Measurements from ENCODE around the gene TOR3A.
"Not testable (repeated sequence)": the region's sequence is repeated elsewhere in the genome, so short reads cannot be mapped to it uniquely, and the experiment has no call there.

Gene TOR3A

GRCh38 chr1:179081687-179082332 lies at the start of gene TOR3A:
Gene TOR3A, plus strand, starts transcription at chr1:179082070. Its CDS starts 59 bp downstream, at chr1:179082129.
- no peak for FAIRE-seq
- DNase-seq (ENCODE audit: low spot score), result peak; percentile 91

- no peak for DNase-seq (ENCODE audit: low spot score)
Observed at GRCh38 chr1:179034720-179035119, 47.1 kb upstream of the TOR3A start.

GRCh38 chr1:179036844-179037465 lies 44.9 kb upstream of the TOR3A start:
- peak; percentile 41 for DNase-seq (ENCODE audit: low spot score)
- no peak for FAIRE-seq

More at GRCh38 chr1:179034720-179035119, 47.1 kb upstream of the TOR3A start:
- no peak for FAIRE-seq

DNA sequence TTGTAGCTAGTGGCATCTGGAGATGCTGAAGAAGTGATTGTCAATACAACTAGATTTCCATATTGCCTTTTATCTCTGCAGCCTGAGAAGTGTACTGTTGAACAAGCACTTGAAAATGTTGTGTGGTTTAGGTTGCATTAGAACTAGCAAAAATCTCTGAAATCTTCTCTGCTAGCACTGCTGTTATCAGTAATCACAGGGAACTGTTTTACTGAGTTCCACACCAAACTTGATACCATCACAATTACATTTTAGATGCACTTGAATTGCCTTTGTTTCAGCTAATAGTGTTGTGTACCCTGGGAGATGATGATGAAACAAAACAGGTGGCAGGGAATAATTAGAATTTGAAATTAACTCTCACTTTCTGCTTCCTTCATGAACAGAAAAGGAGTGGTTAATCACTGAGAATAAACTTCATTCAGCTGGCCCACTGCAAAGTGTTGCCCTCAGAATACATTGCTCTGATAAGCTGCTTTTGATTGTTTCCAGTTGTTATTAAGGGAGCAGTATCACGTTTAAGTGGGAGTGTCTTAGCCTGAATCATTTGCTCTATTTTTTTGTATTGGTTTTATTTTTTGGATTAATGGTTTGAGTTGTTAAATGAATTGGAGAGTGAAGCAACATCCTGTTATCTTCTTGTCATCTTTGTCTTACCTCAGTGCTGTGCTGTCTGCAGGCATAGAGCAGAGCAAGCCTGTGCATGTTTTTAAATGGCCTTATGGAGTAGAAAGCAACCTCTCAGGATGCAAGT lies 43.2 kb upstream of the TOR3A start:
- no peak for DNase-seq (ENCODE audit: low spot score)
- no peak for FAIRE-seq

- DNase-seq (ENCODE audit: low spot score); FAIRE-seq: not testable (repeated sequence)
Observed at GRCh38 chr1:179039502-179040174, 42.2 kb upstream of the TOR3A start.

DNA sequence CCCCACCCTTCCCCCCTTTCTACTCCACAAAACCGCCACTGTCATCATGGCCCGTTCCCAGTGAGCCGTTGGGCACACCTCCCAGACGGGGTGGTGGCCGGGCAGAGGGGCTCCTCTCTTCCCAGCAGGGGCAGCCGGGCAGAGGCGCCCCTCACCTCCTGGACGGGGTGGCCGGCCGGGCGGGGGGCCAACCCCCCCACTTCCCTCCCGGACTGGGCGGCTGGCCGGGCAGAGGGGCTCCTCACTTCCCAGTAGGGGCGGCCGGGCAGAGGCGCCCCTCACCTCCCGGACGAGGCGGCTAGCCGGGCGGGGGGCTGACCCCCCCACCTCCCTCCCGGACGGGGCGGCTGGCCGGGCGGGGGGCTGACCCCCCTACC lies 41.7 kb upstream of the TOR3A start:
- FAIRE-seq; DNase-seq (ENCODE audit: low spot score): not testable (repeated sequence)

DNA sequence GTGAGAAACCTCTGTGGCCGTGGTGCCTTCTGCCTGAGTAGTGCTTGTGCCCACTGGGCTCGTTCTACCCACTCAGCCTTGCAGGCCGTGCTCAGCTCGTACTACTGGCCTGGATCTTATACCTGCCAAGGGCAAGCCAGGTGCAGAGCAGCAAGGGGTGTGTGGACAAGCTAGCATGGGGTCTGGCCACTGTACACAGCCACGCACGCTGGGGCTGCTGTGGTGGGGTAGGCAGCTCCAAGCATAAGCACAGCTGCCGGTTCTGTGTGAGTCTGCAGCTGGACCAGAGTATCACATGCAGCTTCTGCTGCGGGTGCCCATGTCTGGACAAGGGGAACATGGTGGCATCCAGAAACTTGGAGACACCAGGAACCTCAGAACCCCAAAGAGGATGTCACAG lies 39.8 kb upstream of the TOR3A start:
- no peak for DNase-seq (ENCODE audit: low spot score)
- FAIRE-seq, result no peak

DNA sequence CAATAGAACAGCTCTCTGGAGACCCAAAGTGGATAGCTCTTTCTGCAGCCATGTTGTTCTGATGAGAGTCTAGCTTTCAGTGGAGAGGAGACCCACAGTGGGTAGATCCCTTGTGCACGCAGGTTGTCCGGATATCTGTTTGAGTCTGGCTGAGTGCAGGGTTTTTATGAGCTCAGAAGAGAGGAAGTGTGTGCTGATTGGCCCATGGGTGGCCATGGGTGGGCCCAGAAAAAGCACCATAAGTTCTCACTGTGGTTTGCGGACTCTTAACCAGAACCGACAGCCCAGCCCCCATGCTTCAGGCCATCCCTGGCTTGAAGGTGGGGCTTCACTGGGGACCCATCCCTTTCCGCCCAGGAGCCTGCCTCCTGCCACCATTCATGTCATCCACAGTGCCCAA lies 39.2 kb upstream of the TOR3A start:
- FAIRE-seq (no peak), DNase-seq (ENCODE audit: low spot score) (no peak)

DNA sequence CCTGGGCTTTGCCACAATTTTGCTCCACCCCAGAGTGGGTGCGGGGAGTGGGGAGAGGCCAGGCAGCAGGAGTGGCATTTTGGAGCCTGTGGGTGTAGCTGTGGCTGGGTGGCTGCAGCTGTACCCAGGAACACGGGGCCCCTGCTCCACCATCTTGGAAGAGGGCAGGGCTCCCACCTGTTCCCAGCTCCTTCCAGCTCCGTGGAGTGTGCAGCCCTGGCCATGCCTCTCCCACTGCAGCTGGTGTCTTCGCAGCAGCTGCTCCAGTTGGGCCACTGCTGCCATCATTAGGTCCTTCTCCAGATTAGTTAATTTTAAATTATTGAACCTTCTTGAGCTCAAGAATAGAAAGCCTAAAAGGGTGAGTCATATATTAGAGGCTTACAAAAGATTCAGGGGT lies 38.6 kb upstream of the TOR3A start:
- no peak for FAIRE-seq
- DNase-seq (ENCODE audit: low spot score), result no peak

DNA sequence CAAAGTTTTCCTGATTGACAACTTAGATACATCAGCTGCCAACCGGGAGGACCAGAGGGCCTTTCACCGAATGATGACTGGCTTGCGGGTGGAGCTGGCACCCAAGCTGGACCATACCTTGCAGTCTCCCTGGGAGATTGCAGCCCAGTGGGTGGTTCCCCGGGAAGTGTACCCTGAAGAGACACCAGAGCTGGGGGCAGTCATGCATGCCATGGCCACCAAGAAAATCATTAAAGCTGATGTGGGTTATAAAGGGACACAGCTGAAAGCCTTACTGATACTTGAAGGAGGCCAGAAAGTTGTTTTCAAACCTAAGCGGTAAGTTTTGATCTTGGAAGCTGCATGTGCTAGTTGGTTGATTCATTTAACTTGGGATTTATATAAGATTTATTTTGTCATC lies 38.0 kb upstream of the TOR3A start:
- no peak for FAIRE-seq
- no peak for DNase-seq (ENCODE audit: low spot score)

DNA sequence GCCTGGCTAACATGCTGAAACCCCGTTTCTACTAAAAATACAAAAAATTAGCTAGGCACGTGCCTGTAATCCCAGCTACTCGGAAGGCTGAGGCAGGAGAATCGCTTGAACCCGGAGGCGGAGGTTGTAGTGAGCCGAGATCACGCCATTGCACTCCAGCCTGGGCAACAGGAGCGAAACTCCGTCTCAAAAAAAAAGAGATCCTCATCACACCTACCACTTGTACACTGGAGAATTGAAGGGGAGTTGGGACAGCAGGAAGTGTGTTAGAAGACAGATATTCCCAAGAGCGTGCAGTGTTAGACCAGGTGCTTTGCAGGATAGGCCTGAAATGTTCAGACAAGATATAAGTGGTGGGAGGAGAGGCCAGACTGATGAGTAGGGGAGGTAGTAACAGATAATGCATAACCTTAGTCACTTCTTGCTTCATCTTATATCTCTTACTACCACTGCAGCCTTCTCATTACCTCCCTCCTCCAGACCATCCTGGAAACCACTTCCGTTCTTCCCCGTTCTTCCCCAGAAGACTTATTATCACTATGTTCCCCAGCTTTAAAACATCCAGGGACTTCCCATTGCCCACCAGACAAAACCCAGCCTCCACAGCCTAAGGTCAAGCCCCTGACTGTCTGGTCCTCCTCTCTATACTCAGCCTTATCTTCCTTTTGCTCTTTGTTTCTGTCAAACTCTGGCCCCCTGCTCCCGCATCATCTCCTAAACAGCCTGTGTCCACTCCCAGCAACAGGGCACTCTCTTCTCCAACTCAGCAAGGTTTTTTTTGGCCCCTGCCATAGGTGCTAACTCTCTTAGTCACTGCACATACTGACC lies 34.8 kb upstream of the TOR3A start:
- DNase-seq (ENCODE audit: low spot score), result no peak
- FAIRE-seq, result no peak

DNA sequence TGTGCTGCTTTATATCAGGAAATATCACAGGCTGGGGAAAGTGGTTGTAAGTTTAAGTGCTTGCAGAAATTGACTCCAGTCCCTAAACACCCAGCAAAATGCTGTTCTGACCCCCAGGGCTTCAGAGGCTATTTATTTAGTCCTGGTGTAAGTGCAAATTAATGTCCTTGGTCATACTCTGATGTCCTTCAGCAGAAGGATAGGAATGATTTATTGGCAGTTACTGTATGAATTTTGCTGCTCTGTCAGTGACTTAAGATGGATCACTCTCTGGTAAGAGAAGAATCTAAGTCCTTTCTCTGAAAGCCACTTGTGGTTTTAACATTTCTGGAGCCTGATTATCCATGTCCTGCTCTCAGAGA lies 34.3 kb upstream of the TOR3A start:
- DNase-seq (ENCODE audit: low spot score) (no peak), FAIRE-seq (no peak)

GRCh38 chr1:179048339-179049124 lies 33.3 kb upstream of the TOR3A start:
- FAIRE-seq, result no peak
- no peak for DNase-seq (ENCODE audit: low spot score)

DNA sequence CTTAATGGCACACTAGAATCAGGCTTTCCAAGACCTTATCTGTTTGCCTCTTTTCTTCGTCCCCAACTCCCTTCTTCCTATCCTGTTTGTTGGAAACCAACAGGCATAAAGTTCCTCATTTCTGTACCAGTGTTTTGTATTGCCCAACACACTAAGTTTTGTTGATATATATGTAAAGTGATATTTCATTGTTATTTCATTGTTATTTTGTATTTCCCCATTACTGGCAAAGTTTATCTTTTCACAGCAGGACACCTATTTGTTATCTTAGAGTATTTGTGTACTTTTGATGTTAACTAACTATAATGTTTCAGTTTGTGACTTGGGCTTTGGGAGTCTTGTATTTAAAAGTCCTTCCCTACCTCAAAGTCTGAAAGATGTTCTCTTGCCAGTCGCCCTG lies 29.1 kb upstream of the TOR3A start:
- no peak for DNase-seq (ENCODE audit: low spot score)
- FAIRE-seq, result no peak

GRCh38 chr1:179053486-179053885 lies 28.4 kb upstream of the TOR3A start:
- DNase-seq (ENCODE audit: low spot score), result no peak
- no peak for FAIRE-seq

- DNase-seq (ENCODE audit: low spot score) (no peak), FAIRE-seq (no peak)
Observed at GRCh38 chr1:179055937-179056336, 25.9 kb upstream of the TOR3A start.

DNA sequence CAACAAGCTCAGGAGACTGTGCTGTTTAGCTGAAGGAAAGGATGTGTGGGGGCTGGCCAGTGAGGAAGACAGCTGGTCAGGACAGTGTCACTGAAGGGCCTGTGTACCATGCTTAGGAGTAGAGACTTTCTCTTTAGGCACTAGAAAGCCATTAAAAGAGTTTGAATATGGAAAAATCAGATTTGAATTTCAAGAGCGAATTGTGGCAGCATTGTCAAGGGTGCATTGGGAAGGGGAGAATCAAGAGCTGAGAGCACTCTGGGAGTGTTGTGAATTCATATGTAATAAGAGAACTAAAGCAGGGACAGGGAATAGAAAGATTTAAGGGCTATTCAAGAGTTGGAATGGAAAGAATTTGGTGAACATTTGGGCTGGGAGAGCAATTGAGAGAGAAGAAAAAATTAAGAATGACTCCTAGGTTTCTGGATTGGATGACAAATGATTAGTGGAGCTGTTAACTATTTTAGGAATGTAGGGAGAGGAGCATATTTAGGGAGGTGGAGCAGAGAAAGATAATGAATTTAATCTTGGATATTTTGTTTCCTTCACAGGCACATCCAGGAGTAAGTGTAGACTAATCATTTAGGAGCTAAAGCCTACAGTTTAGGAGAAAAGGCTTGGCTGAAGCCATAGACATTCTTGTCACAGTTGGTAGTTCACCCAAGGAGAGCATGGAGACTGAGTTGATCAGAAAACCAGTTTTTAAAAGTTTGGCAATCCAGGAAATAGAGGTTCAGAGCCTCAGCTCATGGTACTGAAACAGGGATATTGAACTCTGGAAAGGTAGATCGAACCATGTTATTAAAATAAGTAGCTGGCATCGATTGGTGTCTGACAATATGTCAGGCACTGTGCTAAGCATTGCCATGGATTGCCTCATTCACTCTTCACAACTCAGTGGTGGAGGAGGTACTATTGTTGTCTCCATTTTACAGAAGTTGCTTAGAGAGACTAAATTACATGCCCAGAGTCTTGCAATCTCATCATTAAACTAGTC lies 23.1 kb upstream of the TOR3A start:
- FAIRE-seq (no peak), DNase-seq (ENCODE audit: low spot score) (no peak)

DNA sequence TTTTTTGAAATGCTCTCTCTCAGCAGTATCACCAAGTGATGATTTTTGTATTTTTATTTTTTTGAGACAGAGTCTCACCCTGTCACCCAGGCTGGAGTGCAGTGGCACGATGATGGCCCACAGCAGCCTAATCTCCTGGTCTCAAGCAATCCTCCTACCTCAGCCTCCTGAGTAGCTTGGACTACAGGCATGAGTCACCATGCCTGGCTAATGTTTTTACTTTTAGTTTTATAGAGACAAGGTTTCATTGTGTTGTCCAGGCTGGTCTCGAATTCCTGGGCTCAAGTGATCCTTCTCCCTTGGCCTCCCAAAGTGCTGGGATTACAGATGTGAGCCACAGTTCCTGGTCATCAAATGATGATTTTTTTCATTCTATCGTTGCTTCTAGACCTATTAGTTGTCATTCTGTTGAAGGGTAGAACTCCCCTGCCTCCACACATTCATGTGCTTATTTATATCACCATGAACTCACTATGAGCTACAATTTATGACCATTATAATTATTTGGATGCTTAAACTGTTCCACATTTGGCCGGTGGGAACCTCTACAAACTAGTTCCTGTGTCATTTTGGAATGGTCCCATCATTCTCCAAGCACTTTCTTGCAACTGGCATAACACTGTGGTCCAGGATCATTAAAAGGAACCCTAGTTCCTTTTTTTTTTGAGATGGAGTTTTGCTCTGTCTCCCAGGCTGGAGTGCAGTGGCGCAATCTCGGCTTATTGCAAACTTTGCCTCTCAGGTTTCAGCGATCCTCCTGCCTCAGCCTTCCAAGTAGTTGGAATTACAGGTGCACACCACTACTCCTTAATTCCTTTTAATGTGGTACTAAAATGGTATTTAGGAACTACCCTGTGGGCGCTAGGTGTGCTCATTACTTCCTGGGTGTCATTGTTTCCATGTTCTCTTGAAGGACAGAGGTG lies 20.2 kb upstream of the TOR3A start:
- FAIRE-seq, result no peak

More for the DNA sequence above, 20.2 kb upstream of the TOR3A start:
- no peak for DNase-seq (ENCODE audit: low spot score)

All from urothelium cell line (cell line).